ENCODE measurements around the gene SLC25A48.

Gene SLC25A48, protein sequence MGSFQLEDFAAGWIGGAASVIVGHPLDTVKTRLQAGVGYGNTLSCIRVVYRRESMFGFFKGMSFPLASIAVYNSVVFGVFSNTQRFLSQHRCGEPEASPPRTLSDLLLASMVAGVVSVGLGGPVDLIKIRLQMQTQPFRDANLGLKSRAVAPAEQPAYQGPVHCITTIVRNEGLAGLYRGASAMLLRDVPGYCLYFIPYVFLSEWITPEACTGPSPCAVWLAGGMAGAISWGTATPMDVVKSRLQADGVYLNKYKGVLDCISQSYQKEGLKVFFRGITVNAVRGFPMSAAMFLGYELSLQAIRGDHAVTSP

GRCh38 chr5:135834639-135835529, at the start of gene SLC25A48:
SLC25A48 (plus strand) TSS chr5:135834663; CDS start chr5:135834848, 185 bp downstream.
- DNase-seq (ENCODE audit: low read depth, low spot score): no peak
- no peak within 1 kb of the TSS for H3K27ac ChIP-seq

DNA sequence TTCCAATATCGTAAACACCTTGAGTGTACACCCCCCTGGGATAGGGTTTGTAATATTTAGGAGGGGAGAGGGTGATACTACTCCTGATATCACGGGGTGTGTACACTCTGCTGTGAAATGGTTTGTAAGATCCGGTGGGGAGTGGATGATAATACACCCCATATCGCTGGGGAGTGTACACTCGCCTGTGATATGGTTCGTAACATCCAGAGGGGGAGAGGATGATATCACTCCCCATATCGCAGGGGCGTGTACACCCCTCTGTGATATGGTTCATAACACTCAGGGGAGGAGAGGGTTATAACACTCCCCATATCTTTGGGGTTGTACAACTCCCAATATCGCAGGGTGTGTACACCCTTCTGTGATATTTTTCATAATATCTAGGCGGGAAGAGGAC, 33.8 kb upstream of the SLC25A48 start:
- no peak overlapping the region for H3K27ac ChIP-seq
- no peak for DNase-seq (ENCODE audit: low read depth, low spot score)

- H3K27ac ChIP-seq: no peak overlapping the region
- DNase-seq (ENCODE audit: low read depth, low spot score): no peak
Observed at GRCh38 chr5:135810188-135810943, 24.1 kb upstream of the SLC25A48 start.

DNA sequence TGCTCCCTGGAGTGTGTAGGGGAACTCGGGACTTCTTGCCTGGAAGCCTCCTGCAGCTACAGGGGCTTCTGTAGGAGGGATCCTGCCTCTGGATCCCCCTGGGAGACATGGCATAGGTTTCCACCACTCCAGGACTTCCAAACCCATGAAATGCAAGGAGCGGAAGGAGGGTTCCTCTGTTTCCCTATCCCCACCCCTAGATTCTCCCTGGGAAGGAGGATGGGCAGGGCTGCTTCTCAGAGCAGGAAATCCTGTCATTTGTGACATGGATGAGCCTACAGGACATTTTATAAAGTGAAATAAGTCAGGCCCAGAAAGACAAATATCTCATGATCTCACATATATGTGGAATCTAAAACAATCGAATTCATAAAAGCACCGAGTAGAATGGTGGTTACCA, 23.5 kb upstream of the SLC25A48 start:
- no peak for DNase-seq (ENCODE audit: low read depth, low spot score)
- no peak overlapping the region for H3K27ac ChIP-seq

GRCh38 chr5:135813758-135814157, 20.7 kb upstream of the SLC25A48 start:
- no peak for DNase-seq (ENCODE audit: low read depth, low spot score)
- no peak overlapping the region for H3K27ac ChIP-seq

- no peak for DNase-seq (ENCODE audit: low read depth, low spot score)
- no peak overlapping the region for H3K27ac ChIP-seq
Observed at GRCh38 chr5:135814316-135814715, 20.1 kb upstream of the SLC25A48 start.

- no peak overlapping the region for H3K27ac ChIP-seq
- DNase-seq (ENCODE audit: low read depth, low spot score): no peak
Observed at GRCh38 chr5:135814812-135815211, 19.7 kb upstream of the SLC25A48 start.

GRCh38 chr5:135821061-135821801, 13.2 kb upstream of the SLC25A48 start:
- H3K27ac ChIP-seq: no peak overlapping the region
- no peak for DNase-seq (ENCODE audit: low read depth, low spot score)

- no peak for DNase-seq (ENCODE audit: low read depth, low spot score)
- H3K27ac ChIP-seq: no peak overlapping the region
Observed at GRCh38 chr5:135821802-135822201, 12.7 kb upstream of the SLC25A48 start.

DNA sequence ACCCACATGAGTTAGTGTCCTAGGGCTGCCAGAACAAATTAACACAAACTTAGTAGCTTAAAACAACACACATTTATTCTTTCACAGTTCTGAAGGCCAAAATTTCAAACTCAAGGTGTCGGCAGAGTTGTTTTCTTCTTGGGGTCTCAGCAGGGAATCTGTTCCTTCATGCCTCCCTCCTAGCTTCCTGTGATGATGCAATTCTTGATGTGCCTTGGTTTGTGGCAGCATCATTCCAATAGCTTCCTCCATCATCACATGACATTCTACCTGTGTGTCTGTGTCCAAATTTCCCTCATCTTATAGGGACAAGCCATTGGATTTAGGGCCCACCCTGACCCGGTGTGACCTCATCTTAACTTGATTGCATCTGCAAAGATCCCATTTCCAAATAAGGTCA, 12.2 kb upstream of the SLC25A48 start:
- H3K27ac ChIP-seq: no peak overlapping the region
- no peak for DNase-seq (ENCODE audit: low read depth, low spot score)

- no peak for DNase-seq (ENCODE audit: low read depth, low spot score)
- no peak overlapping the region for H3K27ac ChIP-seq
Observed at GRCh38 chr5:135822959-135823358, 11.5 kb upstream of the SLC25A48 start.

DNA sequence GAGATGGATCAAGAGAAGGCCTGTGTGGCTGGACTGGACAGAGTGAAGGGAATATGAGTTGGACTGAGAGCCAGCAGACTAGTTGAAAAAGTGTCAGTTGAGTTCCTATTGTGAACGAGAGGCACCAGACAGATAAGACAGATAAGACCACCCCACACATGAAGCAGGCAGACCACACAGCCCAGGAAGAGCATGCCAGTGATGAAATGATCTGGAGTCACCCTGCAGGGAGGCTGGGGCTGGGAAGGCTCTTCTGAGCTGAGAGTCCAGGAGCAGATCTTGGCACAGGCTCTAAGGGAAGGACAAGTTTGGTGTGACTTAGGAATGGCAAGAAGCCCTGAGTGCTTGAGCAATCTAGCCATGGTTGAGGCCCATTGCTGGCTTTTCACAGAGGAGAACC, 10.6 kb upstream of the SLC25A48 start:
- DNase-seq (ENCODE audit: low read depth, low spot score): no peak
- no peak overlapping the region for H3K27ac ChIP-seq

DNA sequence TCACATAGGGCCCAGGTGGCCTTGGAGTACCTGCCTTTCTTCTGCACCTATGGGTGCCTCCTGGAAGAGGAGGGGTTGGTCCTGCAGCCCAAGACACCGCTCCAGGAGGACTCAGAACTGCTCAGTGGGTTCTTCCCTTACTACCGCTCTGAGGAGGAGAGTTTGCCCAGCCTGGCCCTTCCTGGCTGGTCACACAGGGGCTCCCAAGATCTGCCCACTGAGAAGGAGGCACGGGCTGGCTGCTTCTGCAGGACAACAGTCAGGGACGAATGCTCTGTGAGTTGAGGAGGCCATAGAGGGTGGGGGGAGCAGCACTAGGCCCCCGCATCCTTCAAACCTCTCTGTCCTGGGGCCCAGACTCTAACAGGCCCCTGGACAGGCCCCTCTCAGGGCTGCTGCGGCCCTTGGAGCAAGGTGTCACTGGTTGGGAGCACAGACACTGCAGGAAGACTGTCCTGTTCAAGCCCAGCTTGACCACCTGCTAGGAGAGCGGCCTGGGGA, 9.9 kb upstream of the SLC25A48 start:
- no peak overlapping the region for H3K27ac ChIP-seq
- no peak for DNase-seq (ENCODE audit: low read depth, low spot score)

DNA sequence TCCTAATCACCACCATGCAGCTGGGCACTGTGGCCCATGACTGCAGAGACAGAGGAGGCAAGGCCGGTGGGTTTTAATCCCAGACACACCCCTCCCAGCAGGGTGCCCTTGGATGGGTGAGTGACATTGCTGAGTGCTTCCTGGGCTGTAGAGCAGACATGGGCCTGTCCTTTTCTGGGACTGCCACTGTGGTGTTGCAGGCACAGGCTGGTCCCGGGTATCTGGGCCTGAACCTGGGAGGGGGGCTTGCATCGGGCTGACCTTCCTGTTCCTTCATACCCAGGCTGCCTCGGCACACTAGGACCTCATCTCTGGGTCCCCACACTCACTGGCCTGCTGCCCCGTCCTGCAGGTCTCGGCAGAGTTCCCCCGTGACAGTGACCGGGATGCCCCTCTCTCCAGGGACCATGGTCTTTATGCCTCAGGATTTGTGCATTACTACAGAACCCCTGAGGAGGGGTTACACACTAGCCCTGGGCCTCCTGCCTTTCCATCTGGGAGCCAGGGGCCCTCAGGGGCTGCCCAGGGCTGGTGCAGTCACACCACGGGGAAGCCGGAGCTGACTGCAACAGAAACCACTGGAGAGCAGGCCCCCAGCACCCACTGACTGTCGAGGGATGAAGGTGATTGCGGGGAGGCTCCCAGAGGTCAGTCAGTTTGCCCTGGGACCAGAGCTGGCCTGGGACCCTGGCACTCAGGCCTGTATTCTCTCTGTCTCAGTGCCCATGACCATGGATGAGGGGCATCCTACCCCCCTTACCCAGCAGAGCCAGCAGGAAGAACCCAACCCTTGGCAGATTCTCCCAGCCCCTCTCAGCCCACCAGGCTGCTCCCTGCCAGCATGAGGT, 8.9 kb upstream of the SLC25A48 start:
- DNase-seq (ENCODE audit: low read depth, low spot score): no peak

GRCh38 chr5:135826221-135826525, 8.3 kb upstream of the SLC25A48 start:
- DNase-seq (ENCODE audit: low read depth, low spot score): no peak
- H3K27ac ChIP-seq: no peak overlapping the region

More for the DNA sequence above, 8.9 kb upstream of the SLC25A48 start:
- H3K27ac ChIP-seq: no peak overlapping the region

DNA sequence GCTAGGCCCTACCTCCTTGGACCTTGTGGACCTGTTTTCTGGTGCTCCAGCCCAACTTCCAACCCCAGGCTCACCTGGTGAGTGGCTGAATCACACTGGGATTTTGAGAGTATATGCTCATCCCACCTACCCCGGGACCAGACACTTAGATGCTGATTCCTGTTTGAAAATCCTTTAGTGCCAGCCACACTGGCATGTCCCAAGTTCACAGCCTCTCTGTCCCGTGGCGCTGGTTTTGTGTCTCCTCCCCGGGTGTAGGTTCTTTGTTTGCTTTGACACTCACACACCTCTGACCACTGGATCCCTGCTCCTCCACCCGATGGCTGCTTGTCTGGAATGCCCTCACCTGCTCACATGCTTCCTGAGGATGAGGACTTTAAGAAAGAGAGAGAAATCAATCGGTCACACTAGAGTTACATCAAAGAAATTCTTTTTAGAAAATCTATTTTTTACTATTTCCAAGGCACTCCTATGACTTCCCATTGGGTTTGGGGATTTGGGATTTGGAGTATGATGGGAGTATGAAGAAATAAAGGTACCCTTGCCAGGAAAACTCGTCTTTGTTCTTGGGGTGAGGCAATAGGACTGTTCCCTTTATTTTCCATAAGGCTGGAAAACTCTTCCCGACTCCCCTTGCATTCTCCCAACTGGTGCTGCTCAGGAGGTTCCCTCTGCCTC, 7.3 kb upstream of the SLC25A48 start:
- H3K27ac ChIP-seq: no peak overlapping the region

DNA sequence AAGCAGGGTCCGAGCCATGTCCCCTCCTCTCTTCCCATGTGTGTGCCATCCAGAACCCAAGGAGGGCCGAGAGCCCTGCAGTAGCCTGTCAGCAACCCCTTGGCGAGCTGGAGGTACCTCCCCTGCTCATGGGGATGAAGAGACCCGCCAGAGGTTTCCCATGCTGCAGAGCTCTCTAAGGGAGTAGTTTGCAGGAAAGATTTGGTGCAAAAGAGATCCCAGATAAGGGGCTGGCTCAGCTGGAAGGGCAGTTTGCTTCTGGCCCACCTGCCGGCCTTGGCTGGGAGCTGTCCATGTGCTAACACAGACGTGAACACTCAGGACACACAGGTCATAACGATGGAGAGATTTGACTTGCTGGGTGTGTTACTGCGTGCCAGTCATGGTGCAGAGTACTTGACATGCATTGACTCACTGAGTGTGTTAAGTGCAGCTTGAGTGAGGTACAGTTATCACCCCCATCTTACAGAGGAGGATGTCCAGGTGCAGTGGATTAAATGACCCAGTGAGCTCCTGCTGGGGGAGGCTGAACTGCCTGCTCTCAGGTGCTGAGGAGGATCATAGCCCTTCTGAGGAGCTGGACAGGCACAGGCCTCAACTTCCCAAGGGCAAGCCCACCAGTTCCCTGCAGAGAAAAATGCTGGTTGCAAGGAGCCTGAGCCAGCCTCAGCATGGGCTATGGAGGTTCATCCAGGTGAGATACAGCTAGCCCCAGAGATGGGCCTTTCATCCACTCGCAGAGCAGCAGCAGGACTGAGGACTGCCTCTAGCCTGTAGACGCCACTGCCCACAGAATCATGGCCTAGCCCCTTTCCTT, 6.3 kb upstream of the SLC25A48 start:
- H3K27ac ChIP-seq: no peak overlapping the region
- DNase-seq (ENCODE audit: low read depth, low spot score): no peak

More for the DNA sequence above, 7.3 kb upstream of the SLC25A48 start:
- no peak for DNase-seq (ENCODE audit: low read depth, low spot score)

DNA sequence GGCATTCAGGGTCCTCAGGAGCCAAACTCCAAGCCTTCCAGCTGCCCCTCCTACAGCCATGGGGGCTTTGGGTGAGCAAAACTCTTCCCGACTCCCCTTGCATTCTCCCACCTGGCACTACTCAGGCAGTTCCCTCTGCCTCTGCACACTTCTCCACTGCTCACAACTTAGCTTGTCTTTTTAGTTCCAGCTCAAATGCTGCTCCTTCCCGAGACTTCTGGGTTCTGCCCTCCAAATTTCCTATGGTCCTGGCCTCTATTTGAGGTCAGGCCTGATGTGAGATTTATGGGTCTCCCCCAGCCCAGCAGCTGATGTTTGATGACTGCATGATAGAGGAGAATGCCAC, 5.7 kb upstream of the SLC25A48 start:
- H3K27ac ChIP-seq: no peak overlapping the region
- DNase-seq (ENCODE audit: low read depth, low spot score): no peak
